Measurements from ENCODE around the gene TMSB10.
"Not testable (repeated sequence)": the region's sequence is repeated elsewhere in the genome, so short reads cannot be mapped to it uniquely, and the experiment has no call there.

The TMSB10 gene

GRCh38 chr2:84905181-84906107, at the start of gene TMSB10:
TSS of gene TMSB10 (plus strand) at chr2:84905656.
- Histone ChIP-seq H3K9me3 (ENCODE audit: control insufficient read depth, insufficient read depth, low read depth, low read length) (no peaks in the 10 kb centered on the region; the same call in 1 of the 2 replicates), H3K36me3 (ENCODE audit: control insufficient read depth, insufficient read depth, low read length) (peaks cover 15% of the 10 kb centered on the region), H3K4me1 (ENCODE audit: control insufficient read depth, insufficient read depth, low read length) (peaks cover 11% of the 10 kb centered on the region), H3K27ac (ENCODE audit: low read depth, low read length) (peak within 1 kb of the TSS; percentile 92; the same call in 1 of the 2 replicates), H3K4me3 (ENCODE audit: low read depth, low read length) (peak within 1 kb of the TSS; percentile 98), H3K9ac (ENCODE audit: low read length) (peak within 1 kb of the TSS; percentile 99), H3K27me3 (ENCODE audit: control insufficient read depth, insufficient read depth, low read length) (peaks cover 9% of the 10 kb centered on the region; the same call in 1 of the 2 replicates)

- peaks cover 13% of the 10 kb centered on the region for H3K9me3 ChIP-seq (ENCODE audit: control insufficient read depth, insufficient read depth, low read depth, low read length)
- H3K4me1 ChIP-seq (ENCODE audit: control insufficient read depth, insufficient read depth, low read length) = peaks cover 27% of the 10 kb centered on the region
- H3K9ac ChIP-seq (ENCODE audit: low read length) = peak overlapping the region; percentile 70
- H3K27me3 ChIP-seq (ENCODE audit: control insufficient read depth, insufficient read depth, low read length) = peaks cover 35% of the 10 kb centered on the region
- no peaks in the 10 kb centered on the region for H3K36me3 ChIP-seq (ENCODE audit: control insufficient read depth, insufficient read depth, low read length)
- peak overlapping the region; percentile 29; the same call in 1 of the 2 replicates for H3K4me3 ChIP-seq (ENCODE audit: low read depth, low read length)
- peak overlapping the region; percentile 36; the same call in 1 of the 2 replicates for H3K27ac ChIP-seq (ENCODE audit: low read depth, low read length)
Measured at GRCh38 chr2:84855731-84856130, 49.7 kb upstream of the TMSB10 start.

- Histone ChIP-seq H3K27me3 (ENCODE audit: control insufficient read depth, insufficient read depth, low read length) (peaks cover 35% of the 10 kb centered on the region), H3K36me3 (ENCODE audit: control insufficient read depth, insufficient read depth, low read length) (no peaks in the 10 kb centered on the region), H3K4me3 (ENCODE audit: low read depth, low read length) (no peak overlapping the region), H3K9me3 (ENCODE audit: control insufficient read depth, insufficient read depth, low read depth, low read length) (peaks cover 13% of the 10 kb centered on the region), H3K27ac (ENCODE audit: low read depth, low read length) (peak overlapping the region; percentile 36; the same call in 1 of the 2 replicates), H3K9ac (ENCODE audit: low read length) (peak overlapping the region; percentile 70), H3K4me1 (ENCODE audit: control insufficient read depth, insufficient read depth, low read length) (peaks cover 33% of the 10 kb centered on the region)
Measured at GRCh38 chr2:84856787-84857186, 48.7 kb upstream of the TMSB10 start.

- Histone ChIP-seq H3K9ac (ENCODE audit: low read length) (no peak overlapping the region), H3K9me3 (ENCODE audit: control insufficient read depth, insufficient read depth, low read depth, low read length) (peaks cover 13% of the 10 kb centered on the region), H3K4me1 (ENCODE audit: control insufficient read depth, insufficient read depth, low read length) (peaks cover 36% of the 10 kb centered on the region), H3K27ac (ENCODE audit: low read depth, low read length) (no peak overlapping the region), H3K36me3 (ENCODE audit: control insufficient read depth, insufficient read depth, low read length) (no peaks in the 10 kb centered on the region), H3K27me3 (ENCODE audit: control insufficient read depth, insufficient read depth, low read length) (peaks cover 35% of the 10 kb centered on the region), H3K4me3 (ENCODE audit: low read depth, low read length) (no peak overlapping the region)
Measured at GRCh38 chr2:84857566-84857965, 47.9 kb upstream of the TMSB10 start.

GRCh38 chr2:84858123-84858522, 47.3 kb upstream of the TMSB10 start:
- no peak overlapping the region for H3K27ac ChIP-seq (ENCODE audit: low read depth, low read length)
- no peaks in the 10 kb centered on the region for H3K36me3 ChIP-seq (ENCODE audit: control insufficient read depth, insufficient read depth, low read length)
- H3K27me3 ChIP-seq (ENCODE audit: control insufficient read depth, insufficient read depth, low read length) = peaks cover 35% of the 10 kb centered on the region
- H3K4me3 ChIP-seq (ENCODE audit: low read depth, low read length) = no peak overlapping the region
- H3K9me3 ChIP-seq (ENCODE audit: control insufficient read depth, insufficient read depth, low read depth, low read length) = peaks cover 8% of the 10 kb centered on the region
- peaks cover 36% of the 10 kb centered on the region for H3K4me1 ChIP-seq (ENCODE audit: control insufficient read depth, insufficient read depth, low read length)
- H3K9ac ChIP-seq (ENCODE audit: low read length) = no peak overlapping the region

GRCh38 chr2:84858937-84859336, 46.5 kb upstream of the TMSB10 start:
- Histone ChIP-seq H3K36me3 (ENCODE audit: control insufficient read depth, insufficient read depth, low read length) (no peaks in the 10 kb centered on the region), H3K27ac (ENCODE audit: low read depth, low read length) (no peak overlapping the region), H3K27me3 (ENCODE audit: control insufficient read depth, insufficient read depth, low read length) (peaks cover 35% of the 10 kb centered on the region), H3K4me3 (ENCODE audit: low read depth, low read length) (no peak overlapping the region), H3K9ac (ENCODE audit: low read length) (no peak overlapping the region), H3K9me3 (ENCODE audit: control insufficient read depth, insufficient read depth, low read depth, low read length) (peaks cover 2% of the 10 kb centered on the region; the same call in 1 of the 2 replicates), H3K4me1 (ENCODE audit: control insufficient read depth, insufficient read depth, low read length) (peaks cover 36% of the 10 kb centered on the region)

- H3K4me1 ChIP-seq (ENCODE audit: control insufficient read depth, insufficient read depth, low read length) = peaks cover 16% of the 10 kb centered on the region
- no peak overlapping the region for H3K27ac ChIP-seq (ENCODE audit: low read depth, low read length)
- no peak overlapping the region for H3K9ac ChIP-seq (ENCODE audit: low read length)
- no peak overlapping the region for H3K4me3 ChIP-seq (ENCODE audit: low read depth, low read length)
- peaks cover 14% of the 10 kb centered on the region for H3K27me3 ChIP-seq (ENCODE audit: control insufficient read depth, insufficient read depth, low read length)
- no peaks in the 10 kb centered on the region for H3K36me3 ChIP-seq (ENCODE audit: control insufficient read depth, insufficient read depth, low read length)
- no peaks in the 10 kb centered on the region for H3K9me3 ChIP-seq (ENCODE audit: control insufficient read depth, insufficient read depth, low read depth, low read length)
Measured at GRCh38 chr2:84861539-84861938, 43.9 kb upstream of the TMSB10 start.

- H3K9me3 ChIP-seq (ENCODE audit: control insufficient read depth, insufficient read depth, low read depth, low read length) = no peaks in the 10 kb centered on the region
- no peak overlapping the region for H3K27ac ChIP-seq (ENCODE audit: low read depth, low read length)
- H3K4me3 ChIP-seq (ENCODE audit: low read depth, low read length) = no peak overlapping the region
- H3K9ac ChIP-seq (ENCODE audit: low read length) = no peak overlapping the region
- H3K36me3 ChIP-seq (ENCODE audit: control insufficient read depth, insufficient read depth, low read length) = no peaks in the 10 kb centered on the region
- peaks cover 10% of the 10 kb centered on the region; the same call in 1 of the 2 replicates for H3K27me3 ChIP-seq (ENCODE audit: control insufficient read depth, insufficient read depth, low read length)
- peaks cover 11% of the 10 kb centered on the region for H3K4me1 ChIP-seq (ENCODE audit: control insufficient read depth, insufficient read depth, low read length)
Measured at GRCh38 chr2:84862006-84862405, 43.5 kb upstream of the TMSB10 start.

GRCh38 chr2:84865181-84865783, 40.2 kb upstream of the TMSB10 start:
- H3K27ac ChIP-seq (ENCODE audit: low read depth, low read length) = no peak overlapping the region
- H3K36me3 ChIP-seq (ENCODE audit: control insufficient read depth, insufficient read depth, low read length) = no peaks in the 10 kb centered on the region
- H3K27me3 ChIP-seq (ENCODE audit: control insufficient read depth, insufficient read depth, low read length) = no peaks in the 10 kb centered on the region
- H3K4me1 ChIP-seq (ENCODE audit: control insufficient read depth, insufficient read depth, low read length) = peaks cover 9% of the 10 kb centered on the region; the same call in 1 of the 2 replicates
- H3K4me3 ChIP-seq (ENCODE audit: low read depth, low read length) = no peak overlapping the region
- H3K9me3 ChIP-seq (ENCODE audit: control insufficient read depth, insufficient read depth, low read depth, low read length) = no peaks in the 10 kb centered on the region
- no peak overlapping the region for H3K9ac ChIP-seq (ENCODE audit: low read length)

GRCh38 chr2:84866122-84866521, 39.3 kb upstream of the TMSB10 start:
- no peaks in the 10 kb centered on the region for H3K9me3 ChIP-seq (ENCODE audit: control insufficient read depth, insufficient read depth, low read depth, low read length)
- H3K27ac ChIP-seq (ENCODE audit: low read depth, low read length) = no peak overlapping the region
- no peaks in the 10 kb centered on the region for H3K36me3 ChIP-seq (ENCODE audit: control insufficient read depth, insufficient read depth, low read length)
- no peaks in the 10 kb centered on the region for H3K27me3 ChIP-seq (ENCODE audit: control insufficient read depth, insufficient read depth, low read length)
- H3K4me1 ChIP-seq (ENCODE audit: control insufficient read depth, insufficient read depth, low read length) = peaks cover 9% of the 10 kb centered on the region; the same call in 1 of the 2 replicates
- no peak overlapping the region for H3K4me3 ChIP-seq (ENCODE audit: low read depth, low read length)
- no peak overlapping the region for H3K9ac ChIP-seq (ENCODE audit: low read length)

GRCh38 chr2:84868327-84868726, 37.1 kb upstream of the TMSB10 start:
- H3K4me1 ChIP-seq (ENCODE audit: control insufficient read depth, insufficient read depth, low read length); H3K36me3 ChIP-seq (ENCODE audit: control insufficient read depth, insufficient read depth, low read length); H3K9ac ChIP-seq (ENCODE audit: low read length); H3K27ac ChIP-seq (ENCODE audit: low read depth, low read length); H3K27me3 ChIP-seq (ENCODE audit: control insufficient read depth, insufficient read depth, low read length); H3K9me3 ChIP-seq (ENCODE audit: control insufficient read depth, insufficient read depth, low read depth, low read length); H3K4me3 ChIP-seq (ENCODE audit: low read depth, low read length): not testable (repeated sequence)
